ENCODE measurements around the gene MYH4.

MYH4 gene

GRCh38 chr17:10421900-10422542 is 47.3 kb downstream of the MYH4 start, which contains the start of gene MYH8:
Gene MYH8 (minus strand): TSS chr17:10421950. CDS start chr17:10420227, 1,723 bp downstream.
- DNase-seq (ENCODE audit: low spot score), result no peak

GRCh38 chr17:10421211-10421610 is 48.1 kb downstream of the MYH4 start:
- DNase-seq (ENCODE audit: low spot score), result no peak

- DNase-seq (ENCODE audit: low spot score), result no peak
Observed at GRCh38 chr17:10420811-10421210, 48.5 kb downstream of the MYH4 start.

GRCh38 chr17:10417431-10417830 is 51.9 kb downstream of the MYH4 start:
- DNase-seq (ENCODE audit: low spot score), result no peak

- no peak for DNase-seq (ENCODE audit: low spot score)
Observed at GRCh38 chr17:10415161-10415560, 54.2 kb downstream of the MYH4 start.

- DNase-seq (ENCODE audit: low spot score), result no peak
Observed at GRCh38 chr17:10403589-10403988, 65.8 kb downstream of the MYH4 start.

GRCh38 chr17:10398352-10398751 is 71.0 kb downstream of the MYH4 start:
- DNase-seq (ENCODE audit: low spot score), result no peak

- no peak for DNase-seq (ENCODE audit: low spot score)
Observed at GRCh38 chr17:10396524-10397163, 72.7 kb downstream of the MYH4 start.

GRCh38 chr17:10394201-10394887 is 75.0 kb downstream of the MYH4 start:
- DNase-seq (ENCODE audit: low spot score), result no peak

All from left forelimb (tissue), 1 donor.